NT2/D1 (cell line): ENCODE measurements around the gene VRK2.

Experiments
- SUZ12 ChIP-seq: IDR thresholded peaks from 2 replicates; pipeline ENCODE4 v1.6.1; 2011; ENCODE audit not compliant: insufficient read length, insufficient read depth; ENCODE audit errors: extremely low read depth
- YY1 ChIP-seq: IDR thresholded peaks from 2 replicates; pipeline ENCODE4 v1.6.1; 2011; ENCODE audit not compliant: insufficient read length, insufficient read depth
- ZNF274 ChIP-seq: IDR thresholded peaks from 2 replicates; pipeline ENCODE4 v1.6.1; 2011; ENCODE audit warnings: mild to moderate bottlenecking, low read depth, low read length

DNA sequence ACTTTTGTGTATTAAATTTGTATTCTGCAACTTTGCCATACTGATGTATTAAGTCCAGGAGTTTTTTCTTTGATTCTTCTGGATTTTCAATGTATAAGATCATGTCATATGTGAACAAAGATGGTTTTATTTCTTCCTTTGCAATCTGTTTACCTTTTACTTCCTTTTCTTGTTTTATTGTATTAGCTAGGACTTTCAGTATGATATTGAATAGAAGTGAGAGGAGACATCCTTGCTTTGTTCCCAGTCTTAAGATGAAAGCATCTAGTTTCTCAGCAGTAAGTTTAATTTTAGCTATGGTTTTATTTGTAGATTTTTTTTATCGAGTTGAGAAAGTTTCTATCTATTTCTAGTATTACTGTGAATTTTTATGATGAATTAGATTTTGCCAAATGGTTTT is 25.5 kb downstream of the VRK2 start:
- TF ChIP-seq YY1 (no peak), ZNF274 (no peak), SUZ12 (no peak)
